ENCODE data around the gene LYST. TPM values are rescaled to one million over a fixed set of nuclear protein-coding genes. Genes with fewer than 3 reads are reported as not detected.

The LYST gene
- total and polyA plus RNA-seq, 2 of the 8 experiments (the other 6 are each of a cell fraction or from before 2014, with no cell fraction given): 0.29 to 0.58 TPM

GRCh38 chr1:235875036-235875597, 8.4 kb upstream of the LYST start:
- H3K4me1 ChIP-seq (replicated peaks in 1 of 4; ENCODE audit: control insufficient read depth in 3 of 4, insufficient read depth in 4 of 4, low read length in 3 of 4): no peaks in the 10 kb centered on the region
- H3K9ac ChIP-seq (replicated peaks in 1 of 4; ENCODE audit: extremely low read depth in 1 of 4, low read depth in 3 of 4, low read length in 3 of 4): no peak overlapping the region
- no peak overlapping the region for H3K23ac ChIP-seq (ENCODE audit: insufficient read length)
- no peak overlapping the region for H2BK5ac ChIP-seq (ENCODE audit: low read depth, low read length)
- H3K9me3 ChIP-seq (ENCODE audit: insufficient read depth in 2 of 2, low read depth in 1 of 2, low read length in 1 of 2): no peaks in the 10 kb centered on the region
- 82% methylated on average over 4 of the region's 4 CpGs; no CpG with 5 or more reads in 1 of the 2 experiments for WGBS, 2 experiments (ENCODE audit: extremely low coverage in 1 of 2, insufficient coverage in 1 of 2, insufficient read length in 1 of 2, insufficient replicate concordance in 2 of 2, low coverage in 1 of 2, low lambda C conversion rate in 2 of 2, missing lambda C conversion rate in 1 of 2)
- no peak overlapping the region for H3K4ac ChIP-seq (replicated peaks; ENCODE audit: insufficient read length, low read depth, low read length)
- H4K8ac ChIP-seq (ENCODE audit: extremely low read depth, insufficient read depth, low read length): no peak overlapping the region
- H2BK20ac ChIP-seq (ENCODE audit: low read length): no peak overlapping the region
- H3K79me1 ChIP-seq (ENCODE audit: low read depth, low read length): no peaks in the 10 kb centered on the region
- TF ChIP-seq NRF1 (IDR thresholded peaks at IDR 0.05; ENCODE audit: low read depth, low read length): no peak
- no peak for TF ChIP-seq SUZ12 (IDR thresholded peaks at IDR 0.05; ENCODE audit: low read length)
- no peak for TF ChIP-seq CREB1 (IDR thresholded peaks at IDR 0.05)
- TF ChIP-seq POU5F1 (IDR thresholded peaks at IDR 0.05; ENCODE audit: low read depth, low read length): no peak
- no peak for TF ChIP-seq CBX5 (IDR thresholded peaks at IDR 0.05; ENCODE audit: low read depth, low read length)
- TF ChIP-seq NANOG (IDR thresholded peaks at IDR 0.05; ENCODE audit: insufficient read depth, low read depth, low read length, poor library complexity, severe bottlenecking): no peak
- TF ChIP-seq MAX (IDR thresholded peaks at IDR 0.05): no peak
- no peak for DNase-seq (ENCODE audit: low read depth in 1 of 2, low spot score in 2 of 2)
- no peak overlapping the region for H3K56ac ChIP-seq (replicated peaks; ENCODE audit: insufficient read length, low read depth, low read length)
- no peak overlapping the region for H2AFZ ChIP-seq (ENCODE audit: low read length)
- H2AK5ac ChIP-seq (ENCODE audit: low read depth, low read length): no peak overlapping the region
- no peaks in the 10 kb centered on the region for H3K79me2 ChIP-seq (ENCODE audit: control insufficient read depth in 1 of 2, insufficient read depth in 2 of 2, low read length in 2 of 2)
- H3K27ac ChIP-seq (ENCODE audit: low read depth, low read length): no peak overlapping the region
- FAIRE-seq: no peak
- no peak overlapping the region for H2BK120ac ChIP-seq (replicated peaks; ENCODE audit: low read depth, low read length)
- H3K27me3 ChIP-seq (replicated peaks in 1 of 4; ENCODE audit: control insufficient read depth in 3 of 4, extremely low read depth in 1 of 4, insufficient read depth in 3 of 4, low read length in 3 of 4): no peaks in the 10 kb centered on the region
- no peak overlapping the region for H3K18ac ChIP-seq (ENCODE audit: extremely low read depth, low read length)
- POLR2A ChIA-PET (ENCODE audit: partially characterized antibody): no interaction called here
- no peaks in the 10 kb centered on the region for H4K20me1 ChIP-seq (replicated peaks in 1 of 2; ENCODE audit: control insufficient read depth in 1 of 2, insufficient read depth in 2 of 2, low read length in 2 of 2)
- H2BK12ac ChIP-seq (ENCODE audit: low read depth, low read length): no peak overlapping the region
- no peak overlapping the region for H4K5ac ChIP-seq (ENCODE audit: insufficient read length, low read depth, low read length)
- no peaks in the 10 kb centered on the region for H3K23me2 ChIP-seq (ENCODE audit: low read depth, low read length)
- H4K91ac ChIP-seq (replicated peaks; ENCODE audit: insufficient read length, low read length): no peak overlapping the region
- CTCF ChIA-PET (ENCODE audit: partially characterized antibody): interaction anchor here (1.3 to 1.5 kb wide), 2 partner anchors 32 to 275 kb away, joined by 3 read pairs; no protein-coding TSS in a partner anchor
- H3K4me3 ChIP-seq (ENCODE audit: extremely low read depth in 1 of 4, insufficient read depth in 2 of 4, low read depth in 3 of 4, low read length in 4 of 4): no peak overlapping the region
- no peak overlapping the region for H3K4me2 ChIP-seq (ENCODE audit: insufficient read depth in 1 of 2, low read depth in 2 of 2, low read length in 2 of 2)
- no peak overlapping the region for H3K14ac ChIP-seq (ENCODE audit: insufficient read length)
- no peak overlapping the region for H2BK15ac ChIP-seq (ENCODE audit: low read length)
- no peaks in the 10 kb centered on the region for H3K36me3 ChIP-seq (ENCODE audit: control insufficient read depth in 2 of 4, insufficient read depth in 4 of 4, low read length in 3 of 4)

Measured in H1 (cell line).